Activated CD8-positive, alpha-beta memory T cell treated with anti-CD3 and anti-CD28 coated beads for 36 hours (primary cell): Measurements from ENCODE around the gene FBXO3. TPM values are rescaled to one million over a fixed set of nuclear protein-coding genes. Genes with fewer than 3 reads are reported as not detected.
"Not testable (repeated sequence)": the region's sequence is repeated elsewhere in the genome, so short reads cannot be mapped to it uniquely, and the experiment has no call there.

Experiments
- CTCF ChIA-PET: fragments of 350-600 bp; sonication (Branson Sonifier 250); formaldehyde crosslinking; loops from one replicate; lab custom pipeline; 2021; ENCODE audit warnings: antibody characterized with exemption; lab: Charles Lee
- POLR2A ChIA-PET: fragments of 350-600 bp; sonication (Branson Sonifier 250); formaldehyde crosslinking; loops from one replicate; lab custom pipeline; 2021; ENCODE audit warnings: antibody characterized with exemption; lab: Charles Lee
- total RNA-seq, 2 experiments: library from RNA; stranded (reverse); gene quantifications; one replicate each; pipeline ENCODE4 v1.2.3, GENCODE V29; 2021

The FBXO3 gene
- total RNA-seq, 2 experiments from 2014 or later, result 18.1 to 18.3 TPM

DNA sequence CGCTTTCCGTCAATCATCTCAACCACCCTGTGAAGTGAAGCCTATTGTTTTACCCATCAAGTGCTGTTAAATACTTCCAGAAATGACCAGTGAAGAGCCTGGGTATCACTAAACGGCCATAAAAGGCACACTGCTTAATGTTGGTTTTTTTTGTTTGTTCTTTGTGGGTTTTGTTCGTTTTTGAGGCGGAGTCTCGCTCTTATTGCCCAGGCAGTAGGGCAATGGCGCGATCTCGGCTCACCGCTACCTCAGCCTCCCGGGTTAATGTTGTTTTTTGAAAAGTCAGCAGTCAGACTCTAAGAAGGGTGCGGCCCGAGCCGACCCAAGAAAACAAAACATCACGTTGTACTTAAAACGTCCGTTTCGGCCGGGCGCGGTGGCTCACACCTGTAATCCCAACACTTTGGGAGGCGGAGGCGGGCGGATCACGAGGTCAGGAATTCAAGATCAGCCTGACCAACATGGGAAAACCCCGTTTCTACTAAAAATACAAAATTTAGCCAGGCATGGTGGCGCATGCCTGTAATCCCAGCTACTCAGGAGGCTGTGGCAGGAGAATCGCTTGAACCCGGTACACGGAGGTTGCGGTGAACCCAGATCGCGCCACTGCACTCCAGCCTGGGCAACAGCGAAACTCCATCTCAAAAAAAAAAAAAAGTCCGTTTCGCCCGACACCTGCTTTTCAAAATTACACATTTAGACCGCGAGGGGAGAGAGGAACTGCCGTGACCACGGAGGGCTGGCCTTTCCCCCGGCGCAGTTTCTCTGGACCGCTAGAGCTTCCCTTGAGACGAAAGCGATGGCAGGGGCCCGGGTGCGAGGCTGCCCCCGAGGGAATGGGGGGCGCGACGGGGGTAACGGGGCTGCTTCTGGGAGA lies 38.8 kb downstream of the FBXO3 start:
- POLR2A ChIA-PET, result no interaction called here
- CTCF ChIA-PET, result interaction anchor here (1.0 to 1.2 kb wide), 2 partner anchors 73 to 93 kb away, joined by 3 to 5 read pairs; no protein-coding TSS in a partner anchor

GRCh38 chr11:33734441-33735270 lies 39.7 kb downstream of the FBXO3 start:
- POLR2A ChIA-PET, result no interaction called here

DNA sequence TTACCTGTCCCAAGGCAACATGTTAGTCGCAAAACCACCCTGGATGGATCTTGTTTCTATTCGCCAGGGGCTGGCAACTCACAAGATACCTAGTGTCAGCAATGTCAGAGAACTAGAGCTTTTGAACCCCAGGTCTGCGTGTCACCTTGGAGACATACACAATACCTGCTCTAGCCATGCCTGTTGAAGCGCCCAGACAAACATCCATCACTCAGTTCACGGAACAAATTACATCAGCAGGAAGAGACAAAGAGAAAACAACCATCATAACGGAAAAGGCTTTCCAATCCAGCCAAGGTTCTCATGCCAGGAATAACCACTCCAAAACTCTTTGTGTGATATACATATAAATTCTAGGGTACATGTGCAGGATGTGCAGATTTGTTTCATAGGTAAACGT lies 40.3 kb downstream of the FBXO3 start:
- ChIA-PET CTCF (interaction anchor here (0.9 to 1.1 kb wide), 2 partner anchors 18 to 255 kb away, joined by 3 read pairs; no protein-coding TSS in a partner anchor), POLR2A (no interaction called here)

More at GRCh38 chr11:33734441-33735270, 39.7 kb downstream of the FBXO3 start:
- CTCF ChIA-PET, result interaction anchor here (0.9 to 1.2 kb wide), 3 partner anchors 19 to 254 kb away, joined by 3 read pairs; no protein-coding TSS in a partner anchor

- POLR2A ChIA-PET, result interaction anchor here (0.8 kb wide), 1 partner anchor 9 kb away, joined by 3 read pairs; no protein-coding TSS in a partner anchor
These were observed 42.4 kb downstream of the FBXO3 start for GRCh38 chr11:33731723-33732531.

DNA sequence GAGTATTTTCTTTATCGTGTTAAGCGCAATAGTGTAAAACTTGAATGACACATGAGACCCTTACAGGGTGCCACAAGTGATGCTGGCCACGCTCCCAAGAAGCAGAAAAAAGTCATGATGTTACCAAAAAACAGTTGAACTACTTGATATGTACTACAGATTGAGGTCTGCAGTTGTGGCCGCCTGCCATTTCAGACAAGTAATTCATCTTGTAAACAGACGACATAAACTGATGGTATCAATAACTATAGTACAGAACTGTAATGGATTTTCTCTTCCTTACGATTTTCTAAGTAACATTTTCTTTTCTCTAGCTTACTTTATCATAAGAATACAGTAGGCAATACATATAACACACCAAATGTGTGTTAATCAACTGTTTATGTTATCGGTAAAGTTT lies 43.6 kb downstream of the FBXO3 start:
- CTCF ChIA-PET, result no interaction called here
- POLR2A ChIA-PET, result no interaction called here

More at GRCh38 chr11:33731723-33732531, 42.4 kb downstream of the FBXO3 start:
- CTCF ChIA-PET, result interaction anchor here (1.0 kb wide), 2 partner anchors 10 to 11 kb away, joined by 3 to 4 read pairs; no protein-coding TSS in a partner anchor

DNA sequence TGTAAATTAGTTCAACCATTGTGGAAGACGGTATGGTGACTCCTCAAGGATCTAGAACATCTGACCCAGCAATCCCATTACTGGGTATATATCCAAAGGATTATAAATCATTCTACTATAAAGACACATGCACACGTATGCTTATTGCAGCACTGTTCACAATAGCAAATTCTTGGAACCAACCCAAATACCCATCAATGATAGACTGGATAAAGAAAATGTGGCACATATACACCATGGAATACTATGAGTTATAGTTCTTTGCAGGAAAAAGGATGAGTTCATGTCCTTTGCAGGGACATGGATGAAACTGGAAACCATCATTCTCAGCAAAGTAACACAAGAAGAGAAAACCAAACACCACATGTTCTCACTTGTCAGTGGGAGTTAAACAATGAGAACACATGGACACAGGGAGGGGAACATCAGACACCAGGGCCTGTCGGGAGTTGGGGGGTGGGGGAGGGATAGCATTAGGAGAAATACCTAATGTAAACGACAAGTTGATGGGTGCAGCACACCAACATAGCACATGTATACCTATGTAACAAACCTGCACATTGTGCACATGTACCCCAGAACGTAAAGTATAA lies 45.2 kb downstream of the FBXO3 start:
- CTCF ChIA-PET, POLR2A ChIA-PET: not testable (repeated sequence)

DNA sequence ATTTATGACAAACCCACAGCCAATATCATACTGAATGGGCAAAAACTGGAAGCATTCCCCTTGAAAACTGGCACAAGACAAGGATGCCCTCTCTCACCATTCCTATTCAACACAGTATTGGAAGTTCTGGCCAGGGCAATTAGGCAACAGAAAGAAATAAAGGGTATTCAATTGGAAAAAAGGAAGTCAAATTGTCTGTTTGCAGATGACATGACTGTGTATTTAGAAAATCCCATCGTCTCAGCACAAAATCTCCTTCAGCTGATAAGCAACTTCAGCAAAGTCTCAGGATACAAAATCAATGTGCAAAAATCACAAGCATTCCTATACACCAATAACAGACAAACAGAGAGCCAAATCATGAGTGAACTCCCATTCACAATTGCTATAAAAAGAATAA lies 46.8 kb downstream of the FBXO3 start:
- POLR2A ChIA-PET, CTCF ChIA-PET: not testable (repeated sequence)

- CTCF ChIA-PET, result no interaction called here
- POLR2A ChIA-PET, result no interaction called here
These were observed 48.8 kb downstream of the FBXO3 start for GRCh38 chr11:33725496-33725895.

GRCh38 chr11:33724644-33725035 lies 49.7 kb downstream of the FBXO3 start:
- ChIA-PET CTCF (interaction anchor here (1.5 kb wide), 1 partner anchor 12 kb away, joined by 4 read pairs; the partner anchor contains the start of gene CD59), POLR2A (no interaction called here)

DNA sequence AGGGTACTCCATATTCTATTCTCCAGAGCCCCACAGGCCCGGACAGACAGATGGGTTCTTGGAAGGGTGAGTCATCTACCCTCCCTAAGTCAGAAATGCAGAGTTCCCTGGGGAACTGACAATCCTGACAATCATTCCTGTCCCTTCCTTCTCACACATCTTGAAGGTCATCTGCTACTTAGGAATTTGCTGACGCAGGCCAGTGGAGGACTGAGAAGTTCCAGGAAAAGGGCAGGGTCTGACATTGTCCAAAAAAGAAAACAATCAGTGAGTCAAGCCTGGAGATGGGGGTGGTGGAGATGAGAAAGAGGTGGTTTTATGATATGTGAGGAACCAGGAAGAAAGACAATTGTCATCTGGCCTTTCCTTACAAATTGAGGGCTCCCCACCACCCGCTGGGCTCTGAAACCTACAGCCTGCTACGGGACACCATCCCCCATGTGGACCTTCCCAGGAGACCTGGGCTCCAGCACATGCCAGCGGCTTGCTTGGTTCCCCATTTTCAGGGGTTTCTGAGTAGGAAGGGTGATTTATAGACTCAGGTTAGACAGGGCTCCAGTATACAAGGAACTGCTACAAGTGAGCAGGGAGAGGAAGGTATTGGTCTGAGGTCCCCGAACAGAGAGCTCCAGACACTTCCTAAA lies 51.0 kb downstream of the FBXO3 start:
- CTCF ChIA-PET, result interaction anchor here (1.5 to 1.6 kb wide), 2 partner anchors 13 to 19 kb away, joined by 4 to 5 read pairs; partner anchors contain the start of gene CD59
- POLR2A ChIA-PET, result interaction anchor here (0.6 to 0.9 kb wide), 3 partner anchors 9 to 525 kb away, joined by 3 to 8 read pairs (median 3); no protein-coding TSS in a partner anchor

- ChIA-PET POLR2A (interaction anchor here (0.5 to 0.9 kb wide), 4 partner anchors 9 to 525 kb away, joined by 3 to 8 read pairs (median 3); partner anchors contain the start of gene CD59), CTCF (interaction anchor here (0.5 to 1.6 kb wide), 2 partner anchors 20 to 451 kb away, joined by 3 to 5 read pairs; no protein-coding TSS in a partner anchor)
These were observed 51.6 kb downstream of the FBXO3 start for GRCh38 chr11:33722590-33723234.

GRCh38 chr11:33721984-33722383 lies 52.3 kb downstream of the FBXO3 start:
- ChIA-PET CTCF (interaction anchor here (0.5 to 1.6 kb wide), 3 partner anchors 21 to 452 kb away, joined by 3 to 5 read pairs (median 3); no protein-coding TSS in a partner anchor), POLR2A (interaction anchor here (0.5 kb wide), 1 partner anchor 14 kb away, joined by 3 read pairs; the partner anchor contains the start of gene CD59)

DNA sequence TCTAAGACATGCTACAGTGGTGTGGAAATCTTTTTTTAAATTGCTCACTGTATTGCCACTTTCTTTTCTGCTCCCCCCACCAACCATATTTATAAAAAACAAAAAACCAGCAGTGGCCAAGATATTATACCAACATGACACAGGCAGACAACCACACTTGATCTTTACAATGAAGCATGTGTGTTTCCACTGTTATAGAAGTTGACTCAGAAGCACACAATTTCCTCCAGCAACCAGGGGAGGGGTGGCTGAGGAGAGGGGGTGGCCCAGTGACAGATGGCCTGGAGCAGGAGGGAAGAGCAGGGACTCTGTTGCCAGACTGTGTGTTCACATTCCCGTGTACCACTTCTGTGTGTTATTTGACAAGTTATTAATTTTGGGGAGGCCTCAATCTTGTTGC lies 52.9 kb downstream of the FBXO3 start:
- ChIA-PET POLR2A (no interaction called here), CTCF (interaction anchor here (0.5 to 1.6 kb wide), 2 partner anchors 21 to 375 kb away, joined by 3 to 5 read pairs; no protein-coding TSS in a partner anchor)

DNA sequence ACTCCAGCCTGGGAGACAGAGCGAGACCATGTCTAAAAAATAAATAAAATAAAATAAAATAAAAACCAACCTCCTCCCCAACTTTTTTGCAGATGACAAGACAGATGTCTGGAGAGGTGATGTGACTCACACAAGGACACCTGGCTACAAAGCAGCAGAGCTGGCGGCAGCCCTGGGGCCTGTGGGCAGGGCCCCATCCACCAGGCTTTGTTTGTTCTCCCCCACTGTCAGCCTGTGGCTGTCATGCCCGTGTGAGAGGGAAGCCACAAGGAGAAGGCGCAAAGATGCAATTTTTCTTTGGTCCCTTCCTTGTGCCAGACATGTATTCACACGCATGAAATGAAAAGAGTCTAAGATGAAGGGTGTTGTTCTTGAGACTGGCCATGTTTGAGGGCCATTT lies 54.7 kb downstream of the FBXO3 start:
- ChIA-PET CTCF (no interaction called here), POLR2A (no interaction called here)

- POLR2A ChIA-PET, result no interaction called here
- CTCF ChIA-PET, result interaction anchor here (2.0 kb wide), 1 partner anchor 24 kb away, joined by 7 read pairs; no protein-coding TSS in a partner anchor
These were observed 55.9 kb downstream of the FBXO3 start for GRCh38 chr11:33718440-33718839.

GRCh38 chr11:33716243-33716642 lies 58.1 kb downstream of the FBXO3 start:
- CTCF ChIA-PET, result interaction anchor here (1.5 to 1.7 kb wide), 3 partner anchors 15 to 26 kb away, joined by 3 to 11 read pairs (median 4); no protein-coding TSS in a partner anchor
- POLR2A ChIA-PET, result no interaction called here
